SKM-1 treated with dmso at 0.1 percent for 144 hours (cell line): ENCODE results near the gene CDKAL1.

Experiments used
- DNase-seq: peaks from one replicate; lab custom pipeline; 2025; ENCODE audit not compliant: unreplicated experiment; lab: John Stamatoyannopoulos, UW

CDKAL1 gene

DNA sequence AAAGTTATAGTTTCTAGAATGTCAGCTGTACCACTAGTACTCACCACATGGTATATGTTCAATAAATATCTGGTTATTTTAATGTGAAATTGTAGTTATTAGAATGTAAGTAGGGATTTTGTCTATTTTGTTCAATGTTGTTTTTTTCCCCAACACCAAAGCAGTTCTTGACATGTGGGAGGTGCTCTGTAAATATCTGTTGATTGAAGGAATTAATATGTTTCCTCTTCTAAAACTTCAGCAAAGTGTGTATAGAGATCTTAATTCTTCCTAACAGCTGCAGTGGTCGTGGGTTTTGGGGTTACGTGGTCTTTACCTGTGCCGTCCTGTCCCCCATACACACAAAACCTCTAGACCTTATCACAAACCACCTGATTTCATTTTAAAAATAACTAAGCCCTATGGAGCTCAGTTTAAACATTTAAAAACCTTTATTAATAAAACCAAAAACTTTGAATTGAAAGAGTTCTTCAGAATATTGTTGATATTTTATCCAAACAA, 587.4 kb downstream of the CDKAL1 start:
- DNase-seq: no peak

DNA sequence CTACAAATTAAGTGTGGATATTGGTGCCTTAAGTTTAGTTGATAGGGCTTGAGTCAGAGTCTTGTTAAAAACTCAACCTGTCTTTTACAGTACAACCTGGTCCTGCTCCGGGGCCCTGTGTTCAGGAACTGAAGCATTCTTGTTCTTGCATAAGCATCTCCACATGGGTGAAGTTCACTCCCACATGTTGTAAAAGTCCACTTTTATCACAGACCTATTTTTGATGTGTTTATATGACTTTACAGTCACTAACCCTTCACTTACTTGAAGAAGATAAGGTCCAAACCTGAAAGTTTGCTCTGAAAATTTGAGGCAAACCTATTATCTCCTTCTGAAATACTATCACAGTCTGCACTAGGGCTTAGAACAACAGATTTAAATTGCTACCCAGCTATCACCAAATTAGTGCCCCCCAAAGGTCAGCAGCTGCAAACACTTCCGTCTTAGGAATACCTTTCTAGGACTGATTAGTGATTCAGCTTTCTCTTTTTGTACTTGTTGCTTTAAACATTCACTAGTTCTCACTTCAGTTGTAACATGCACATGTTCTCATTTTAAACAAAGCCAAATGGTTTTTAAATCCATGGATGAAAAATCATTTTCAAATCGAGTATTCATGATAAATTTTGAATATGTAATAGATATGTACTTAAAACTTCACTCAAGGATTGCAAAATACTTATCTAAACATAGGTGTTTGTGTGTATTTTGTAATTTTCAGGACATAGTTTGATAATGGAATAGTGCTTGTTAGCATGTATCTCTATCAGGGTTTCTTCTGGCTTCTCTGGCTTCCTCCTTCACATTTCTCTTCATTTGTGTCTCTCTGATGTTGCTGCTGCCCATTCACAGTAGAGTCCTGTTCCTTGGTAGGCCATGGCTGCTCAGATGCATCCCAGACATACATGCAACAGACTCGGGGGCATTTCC, 589.5 kb downstream of the CDKAL1 start:
- no peak for DNase-seq

DNA sequence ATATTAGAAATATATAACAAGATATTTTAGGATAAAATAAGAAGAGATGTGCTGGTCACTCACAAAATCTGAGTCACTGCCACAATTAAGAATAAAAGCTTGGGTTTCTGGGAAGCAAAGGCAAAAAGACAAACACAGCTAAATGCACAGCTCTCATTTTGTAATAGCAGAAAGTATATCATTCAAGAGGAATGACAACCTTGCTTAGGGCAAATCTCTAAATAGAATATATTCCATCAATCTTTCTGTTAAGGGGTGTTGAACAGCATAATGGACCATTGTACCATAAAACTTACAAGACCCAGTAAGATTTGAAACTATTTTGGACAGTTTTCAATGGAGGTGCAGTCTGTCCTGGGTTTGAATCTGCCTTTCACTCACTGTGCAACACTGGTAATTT, 594.3 kb downstream of the CDKAL1 start:
- no peak for DNase-seq

DNA sequence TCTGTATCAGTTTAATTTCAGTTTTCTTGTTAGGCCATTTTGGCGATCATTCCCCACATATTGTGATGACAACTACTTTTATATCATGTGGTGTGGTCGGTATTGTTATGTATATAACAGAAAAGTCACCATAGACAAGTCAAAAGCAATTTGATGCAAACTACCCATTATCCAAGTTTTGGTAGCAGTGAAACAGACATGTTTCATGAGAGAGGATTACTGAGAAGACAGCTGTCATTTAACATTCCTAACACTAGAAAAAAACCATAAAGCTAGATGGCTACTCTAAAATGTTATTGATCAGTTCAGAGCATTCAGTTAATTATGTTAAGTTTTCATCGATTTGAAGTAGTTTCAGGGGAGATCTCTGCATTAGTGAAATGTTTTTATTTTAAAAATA, 597.1 kb downstream of the CDKAL1 start:
- no peak for DNase-seq

DNA sequence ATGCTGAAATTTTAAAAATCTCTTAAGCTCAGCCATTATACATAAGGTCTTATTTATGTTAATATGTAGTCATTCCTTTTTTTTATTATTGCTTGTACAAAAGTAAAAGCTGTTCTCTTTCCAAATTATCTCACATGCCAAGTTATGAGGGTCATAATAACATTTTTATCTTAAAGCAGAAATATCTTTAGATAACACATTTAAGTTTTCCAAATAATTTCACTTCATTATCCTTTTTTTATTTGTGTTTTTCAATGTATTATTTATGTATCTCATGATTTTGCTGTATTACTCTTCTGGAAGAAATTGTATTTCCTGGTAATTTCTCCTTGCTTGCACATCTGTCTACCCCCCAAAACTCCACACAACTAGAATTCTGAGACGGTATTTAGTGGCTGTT, 598.2 kb downstream of the CDKAL1 start:
- DNase-seq: no peak

DNA sequence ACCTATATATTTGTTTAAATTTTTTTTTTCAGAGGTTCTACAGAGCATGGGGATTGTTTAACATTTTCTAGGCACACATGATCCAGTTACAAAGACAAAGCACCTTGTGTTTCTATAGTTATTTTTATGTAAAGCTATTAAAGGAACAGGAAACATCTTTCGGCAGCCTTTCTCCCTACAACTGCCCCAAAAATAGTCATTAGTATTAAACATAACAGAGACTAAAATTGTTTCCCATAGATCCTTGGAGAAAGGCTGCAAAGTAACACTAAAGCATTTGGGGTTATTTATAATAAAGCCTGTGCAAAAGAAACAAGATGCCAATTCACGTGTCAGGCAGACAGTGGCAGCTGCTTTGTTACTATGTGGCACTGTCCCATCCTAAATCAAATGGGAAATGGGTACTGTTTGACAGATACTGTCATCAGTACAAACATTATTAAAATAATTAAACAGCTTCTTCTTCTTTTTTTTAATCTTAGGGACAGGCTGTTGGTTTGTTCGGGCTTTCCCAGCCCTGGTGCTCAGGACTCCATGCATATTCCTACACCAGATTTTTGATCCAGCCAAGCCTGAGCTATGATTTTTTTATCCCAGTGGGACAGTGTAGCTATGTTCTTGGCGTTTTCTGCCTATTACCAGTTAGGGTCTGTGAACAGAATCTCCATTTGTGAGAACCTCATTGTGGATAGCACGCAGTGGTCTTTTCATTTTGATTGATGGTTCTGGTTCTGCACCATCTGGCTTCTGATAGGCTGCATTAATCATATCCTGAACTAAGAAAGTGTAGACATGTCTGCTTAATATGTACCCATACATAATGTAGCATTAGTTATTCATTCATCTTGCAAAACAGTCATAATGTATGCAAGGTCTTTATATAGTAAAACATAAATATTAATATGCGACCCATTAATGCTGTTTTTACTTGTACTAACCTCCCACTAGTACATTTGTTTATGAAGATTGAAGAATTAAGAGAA, 598.9 kb downstream of the CDKAL1 start:
- no peak for DNase-seq

DNA sequence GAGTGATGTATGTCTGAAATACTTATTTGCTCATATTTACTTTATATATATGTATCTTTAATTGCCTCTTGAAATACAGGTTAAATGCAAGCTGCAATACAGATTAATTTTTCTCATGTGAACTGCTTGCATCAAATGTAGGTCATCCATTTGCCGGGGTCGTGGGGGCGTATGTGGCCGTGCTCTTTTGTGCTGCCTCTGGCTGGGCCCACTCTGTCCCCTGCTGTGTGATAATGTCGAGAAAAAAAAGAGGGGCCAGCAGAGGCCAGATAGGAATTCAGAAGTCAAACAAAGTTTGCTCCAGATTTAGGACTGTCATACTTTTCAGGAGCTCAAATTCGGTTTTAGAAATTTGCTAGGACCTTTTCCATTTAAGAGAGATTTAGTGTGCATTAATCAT, 599.6 kb downstream of the CDKAL1 start:
- no peak for DNase-seq

DNA sequence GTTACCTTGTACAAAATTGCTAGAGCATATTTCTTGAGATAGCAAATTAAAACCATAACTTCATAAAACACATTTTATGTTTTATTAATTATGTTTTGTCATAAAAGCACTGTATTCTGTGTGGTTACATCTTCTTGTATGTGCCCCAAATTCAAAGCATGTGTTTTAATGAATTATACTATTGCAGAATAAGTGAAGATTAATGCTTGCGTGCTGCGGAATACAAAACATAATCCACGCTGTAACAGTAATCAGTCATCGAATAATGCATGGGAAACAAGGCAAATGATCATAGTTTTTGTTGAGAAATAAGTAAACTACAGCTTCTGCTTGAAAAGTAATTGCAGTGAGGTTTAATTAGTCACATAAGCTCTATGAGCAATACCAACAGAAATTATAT, 600.1 kb downstream of the CDKAL1 start:
- no peak for DNase-seq

DNA sequence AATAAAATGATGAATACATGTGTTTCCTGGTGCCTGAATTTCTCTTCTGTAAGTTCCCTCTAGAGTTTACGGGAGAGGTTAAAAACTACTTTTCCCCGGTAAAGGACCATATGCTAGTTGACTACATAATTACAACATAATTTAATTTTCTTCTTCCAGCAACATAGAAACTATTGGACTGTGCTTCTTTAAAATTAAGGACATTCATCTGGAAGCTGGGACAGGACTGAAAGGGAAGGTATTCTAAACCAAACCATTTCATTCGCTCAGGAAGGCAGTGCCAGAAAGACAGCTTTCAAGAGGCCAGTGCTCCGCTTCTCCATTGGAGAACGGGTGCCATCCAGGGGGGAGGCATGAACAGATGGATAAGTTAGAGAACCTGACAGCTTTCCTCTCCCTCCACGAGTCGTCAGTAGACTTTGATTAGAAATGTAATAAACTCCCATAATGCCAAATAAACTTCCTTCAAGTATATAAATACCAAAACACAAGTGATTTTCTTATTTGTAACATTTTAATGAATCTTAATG, 601.3 kb downstream of the CDKAL1 start:
- DNase-seq: no peak

DNA sequence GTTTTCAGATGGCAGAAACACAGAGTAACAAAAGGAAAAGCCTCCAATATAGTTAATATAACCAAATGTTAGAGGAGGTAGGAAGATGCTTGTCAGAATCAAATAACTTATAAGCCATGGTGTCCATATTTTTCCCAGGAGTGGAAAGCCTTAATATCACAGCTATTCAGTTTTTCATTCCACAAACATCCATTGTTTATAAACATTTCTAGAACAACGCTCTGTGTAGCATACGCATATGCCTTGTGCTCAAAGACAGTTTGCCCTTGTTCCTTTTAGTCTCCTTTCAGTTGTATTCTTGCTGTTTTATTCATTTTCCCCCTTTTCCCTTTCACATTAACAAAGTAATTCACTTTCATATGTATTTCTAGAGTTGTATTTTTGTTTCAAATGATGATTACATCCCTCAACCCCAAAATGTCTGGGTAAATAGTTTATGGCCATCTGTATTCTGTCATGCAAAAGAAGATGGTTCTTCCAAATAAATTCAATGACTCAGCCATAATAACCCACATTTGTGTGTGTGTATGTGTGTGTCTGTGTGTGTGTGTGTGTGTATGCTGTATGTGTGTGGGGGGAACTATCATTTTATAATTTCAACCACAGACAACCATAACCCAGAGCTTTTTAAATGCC, 603.6 kb downstream of the CDKAL1 start:
- no peak for DNase-seq

DNA sequence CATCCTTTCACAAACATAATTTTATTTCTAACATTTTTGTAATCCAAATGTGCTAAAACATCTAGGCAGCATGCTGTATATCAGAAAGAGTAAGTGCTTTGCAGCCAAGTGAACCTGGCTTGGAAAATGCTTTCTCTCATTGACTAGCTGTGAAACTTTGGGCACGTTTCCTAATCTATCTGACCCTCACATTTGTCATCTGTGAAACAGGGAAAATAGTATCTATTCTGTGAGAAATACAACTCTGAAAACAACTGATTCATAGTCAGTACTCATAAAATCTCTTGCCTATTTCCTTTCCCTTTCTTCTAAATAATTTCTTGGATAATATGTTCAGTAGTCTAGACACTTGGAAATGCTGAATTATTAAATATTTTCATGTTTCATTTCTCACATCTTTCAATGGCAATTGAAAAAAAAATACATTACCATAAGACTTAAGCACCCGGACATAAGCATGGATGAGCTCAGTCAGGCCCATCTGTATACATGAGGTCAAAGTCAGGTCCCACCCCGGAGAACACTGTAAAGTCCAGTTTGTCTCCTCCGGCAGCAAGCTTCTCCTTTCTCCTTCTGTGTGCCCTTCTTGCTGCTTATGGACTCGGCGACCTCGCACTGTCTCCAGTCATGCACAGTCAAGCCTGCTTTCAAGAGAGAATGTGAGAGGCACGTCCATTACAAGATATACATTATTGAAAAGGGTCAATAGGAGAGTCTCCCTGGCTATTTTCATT, 604.2 kb downstream of the CDKAL1 start:
- no peak for DNase-seq

DNA sequence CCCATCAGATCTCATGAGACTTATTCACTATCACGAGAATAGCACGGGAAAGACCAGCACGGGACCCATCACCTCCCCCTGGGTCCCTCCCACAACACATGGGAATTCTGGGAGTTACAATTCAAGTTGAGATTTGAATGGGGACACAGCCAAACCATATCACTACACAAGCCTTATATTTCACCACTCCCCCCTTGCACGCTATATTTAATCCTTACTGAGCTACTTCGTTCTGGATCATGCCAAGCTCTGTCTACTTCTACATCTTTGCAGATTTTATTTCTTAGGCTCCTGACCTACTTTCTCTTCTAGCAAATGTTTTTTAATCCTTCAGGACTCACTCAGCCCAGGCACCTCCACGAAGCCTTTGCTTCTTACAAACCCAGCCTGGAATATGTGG, 606.7 kb downstream of the CDKAL1 start:
- DNase-seq: no peak

DNA sequence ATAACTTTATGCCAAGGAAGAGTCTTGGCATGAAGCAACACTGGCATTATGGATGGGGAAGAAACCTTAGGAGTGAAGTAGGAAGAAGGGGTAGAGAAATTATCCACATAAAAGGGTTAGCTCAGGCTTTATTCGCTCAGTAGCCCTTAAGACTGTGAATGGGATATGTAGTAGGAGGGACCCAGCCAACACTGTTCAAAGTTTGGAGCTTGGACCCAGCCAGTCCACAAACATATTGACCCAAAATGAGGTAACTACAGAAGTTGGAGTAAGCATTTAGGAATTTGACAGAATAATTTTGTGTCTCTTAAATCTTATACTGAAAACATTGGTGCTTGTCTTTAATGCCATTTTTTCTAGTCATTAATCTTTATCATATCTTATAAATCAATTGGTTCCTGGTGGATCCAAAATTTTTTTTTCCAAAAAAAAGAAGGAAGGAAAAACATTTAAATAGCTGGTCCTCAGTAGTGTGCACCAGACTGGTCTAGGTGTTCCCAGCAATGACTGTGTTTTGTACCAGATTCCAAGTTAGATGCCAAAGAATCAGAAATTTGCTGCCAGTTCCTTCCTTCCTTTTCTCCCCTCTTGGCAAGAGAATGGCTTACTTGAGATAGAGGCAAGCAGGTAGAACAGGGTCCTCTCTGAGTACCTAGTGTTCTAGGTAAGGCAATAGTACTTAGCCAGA, 607.5 kb downstream of the CDKAL1 start:
- DNase-seq: no peak

DNA sequence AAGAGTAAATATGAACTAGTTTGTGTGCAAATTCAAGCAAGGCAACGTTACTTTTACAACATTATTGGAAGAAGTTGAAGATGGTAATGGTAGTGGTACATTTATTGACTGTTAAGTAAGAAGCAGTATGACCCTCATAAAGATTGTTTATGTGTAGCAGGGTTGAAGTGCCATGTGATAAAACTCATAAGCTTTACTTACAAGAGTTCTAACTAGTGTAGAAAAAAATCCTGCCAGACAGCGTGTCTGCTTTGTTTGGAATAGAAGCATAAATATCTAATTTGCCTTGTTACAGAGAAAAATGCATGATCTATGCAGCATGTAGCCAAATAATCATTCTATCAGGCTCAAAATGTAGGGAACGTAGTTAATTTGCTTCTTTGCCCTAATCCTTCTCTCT, 608.5 kb downstream of the CDKAL1 start:
- no peak for DNase-seq

DNA sequence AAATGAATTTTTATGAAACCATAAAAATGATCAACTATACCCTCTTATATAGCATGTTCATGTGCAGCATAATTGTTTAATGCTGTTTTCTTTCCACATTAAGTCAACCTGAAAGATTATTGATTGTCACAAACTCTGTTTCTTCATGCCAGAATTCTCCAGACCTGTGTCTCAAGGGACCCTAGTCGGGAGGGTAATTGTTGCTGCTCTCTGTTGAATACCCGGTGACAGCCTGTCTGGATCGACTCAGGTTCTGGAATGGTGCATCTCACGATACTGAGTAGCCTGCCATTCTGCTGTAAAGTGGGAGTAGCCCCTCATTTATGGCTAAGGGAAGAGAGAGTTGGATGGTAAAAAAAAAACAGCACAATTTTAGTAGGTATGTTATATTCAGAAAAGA, 609.4 kb downstream of the CDKAL1 start:
- DNase-seq: no peak

DNA sequence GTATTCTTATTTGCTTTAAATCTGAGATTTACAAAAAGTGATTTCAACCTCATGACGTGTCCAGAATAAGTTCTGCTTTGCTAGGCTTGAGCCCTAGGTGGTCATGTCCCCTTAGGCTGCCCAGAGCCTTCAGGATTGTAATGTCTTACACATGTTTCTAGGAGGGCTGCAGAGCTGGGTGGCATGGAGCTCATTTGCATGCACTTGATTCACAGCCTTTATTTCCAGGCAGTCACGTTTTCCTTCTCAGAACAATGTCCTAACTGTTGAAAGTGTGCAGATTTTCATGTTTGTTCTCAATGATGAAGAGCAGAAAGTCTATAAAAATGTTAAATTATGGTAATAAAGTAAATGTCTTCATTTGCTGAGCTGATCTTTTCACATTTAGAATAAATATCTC, 610.7 kb downstream of the CDKAL1 start:
- no peak for DNase-seq

DNA sequence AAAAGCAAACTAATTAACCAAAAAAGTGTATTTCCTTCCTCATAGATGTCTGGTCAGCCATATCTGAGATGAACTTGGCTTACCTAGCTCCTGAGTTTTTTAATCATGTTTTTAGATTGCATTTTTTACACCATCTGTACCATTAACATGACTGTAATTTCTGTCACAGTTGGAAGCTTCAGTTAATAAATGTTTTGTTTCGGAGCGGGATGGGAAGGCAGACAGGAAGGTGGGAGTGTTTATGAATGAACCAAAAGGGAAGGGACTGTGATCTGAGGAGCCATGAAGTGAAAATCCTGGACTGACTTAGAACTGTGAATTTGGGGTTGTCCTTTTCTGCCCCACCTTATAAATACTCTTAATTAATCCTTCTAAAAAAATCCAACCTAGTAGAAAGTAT, 613.7 kb downstream of the CDKAL1 start:
- DNase-seq: no peak

DNA sequence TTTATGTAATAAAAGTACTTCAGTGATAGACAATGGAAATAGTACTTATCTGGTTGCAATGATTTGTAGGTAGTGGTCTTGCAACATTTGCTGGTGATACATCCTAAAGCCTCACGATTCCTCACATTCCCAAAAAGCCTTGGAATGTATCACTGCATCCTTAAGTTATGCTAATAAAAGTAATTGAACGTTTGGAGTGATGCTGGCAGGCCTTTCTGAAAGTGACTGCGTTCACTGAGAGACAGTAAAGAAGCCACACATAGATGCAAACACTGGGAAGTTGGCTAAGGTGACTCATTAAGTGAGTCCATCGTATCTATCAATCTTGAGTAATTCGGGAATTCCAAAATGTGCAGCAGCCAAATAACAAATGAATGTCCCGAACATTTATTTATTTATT, 615.2 kb downstream of the CDKAL1 start:
- no peak for DNase-seq

DNA sequence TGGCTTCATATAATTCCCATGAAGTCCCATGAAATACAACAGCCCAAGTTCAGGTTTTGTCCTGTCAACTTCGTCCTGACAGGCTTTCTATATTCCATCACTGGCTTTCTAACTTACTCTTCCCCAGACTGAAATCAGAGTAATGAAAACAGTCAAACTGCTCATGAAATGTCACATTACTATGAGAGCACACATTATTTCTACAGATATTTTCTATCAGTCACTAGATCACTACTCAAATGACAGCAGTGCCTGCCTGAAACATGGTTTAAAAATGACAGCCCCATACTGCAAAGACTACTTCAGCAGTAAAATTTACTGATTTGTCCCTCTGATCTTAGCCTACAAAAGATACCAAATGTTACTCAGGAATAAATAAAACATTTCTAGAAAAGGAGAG, 616.4 kb downstream of the CDKAL1 start:
- no peak for DNase-seq

DNA sequence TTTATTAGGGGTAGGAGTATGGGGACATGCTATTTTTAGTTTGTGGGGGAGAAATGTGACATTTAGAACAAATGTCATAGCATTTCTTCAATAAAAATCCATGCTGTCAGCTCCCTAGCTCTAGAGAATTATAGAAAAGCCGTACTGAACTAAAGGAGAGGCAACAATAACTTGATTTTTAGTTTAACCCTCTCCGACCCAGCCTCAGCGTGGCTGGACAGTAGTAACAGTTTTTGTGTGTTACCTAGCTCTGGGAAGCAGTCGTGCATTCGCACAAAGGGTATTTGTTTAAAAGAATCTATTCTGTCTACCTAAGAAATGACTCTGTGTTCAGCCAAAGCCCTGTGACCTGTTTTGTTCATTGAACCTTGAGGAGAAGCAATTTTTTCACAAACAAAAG, 616.9 kb downstream of the CDKAL1 start:
- DNase-seq: no peak
